MM.1S (cell line): ENCODE results near the gene DCDC2.
"Not testable (repeated sequence)": the region's sequence is repeated elsewhere in the genome, so short reads cannot be mapped to it uniquely, and the experiment has no call there.

Experiments
- DNase-seq: peaks from one replicate; pipeline ENCODE4 v3.0.0-alpha.2; 2015
- H2AFZ ChIP-seq: fragments of 300-600 bp; sonication (generic); 2 replicates; pipeline ENCODE4 v1.6.0; 2016; ENCODE audit warnings: antibody characterized with exemption, low read length
- H3F3A ChIP-seq: fragments of 300-600 bp; sonication (generic); 2 replicates; pipeline ENCODE4 v1.6.1; 2016; ENCODE audit warnings: mild to moderate bottlenecking, antibody characterized with exemption, low read length, moderate library complexity, mixed read lengths; ENCODE audit not compliant: insufficient read depth
- H3K27ac ChIP-seq: fragments of 300-600 bp; sonication (generic); 2 replicates; pipeline ENCODE4 v1.5.1; 2016; ENCODE audit warnings: mild to moderate bottlenecking, low read length
- H3K27me3 ChIP-seq: fragments of 300-600 bp; sonication (generic); replicated peaks from 2 replicates; pipeline ENCODE4 v1.6.0; 2016; ENCODE audit warnings: low read length; ENCODE audit not compliant: insufficient read depth
- H3K36me3 ChIP-seq: fragments of 300-600 bp; sonication (generic); replicated peaks from 2 replicates; pipeline ENCODE4 v1.6.1; 2016; ENCODE audit warnings: mild to moderate bottlenecking, low read length, mixed read lengths; ENCODE audit not compliant: insufficient read depth
- H3K4me1 ChIP-seq: fragments of 300-600 bp; sonication (generic); 2 replicates; pipeline ENCODE4 v1.6.1; 2016; ENCODE audit warnings: low read length, mixed read lengths
- H3K4me2 ChIP-seq: fragments of 300-600 bp; sonication (generic); 2 replicates; pipeline ENCODE4 v1.6.0; 2016; ENCODE audit warnings: low read depth, low read length
- H3K4me3 ChIP-seq: fragments of 300-600 bp; sonication (generic); 2 replicates; pipeline ENCODE4 v1.5.1; 2016; ENCODE audit warnings: low read length, mixed read lengths
- H3K79me2 ChIP-seq: fragments of 300-600 bp; sonication (generic); 2 replicates; pipeline ENCODE4 v1.6.1; 2016; ENCODE audit warnings: mixed run types, low read length, mixed read lengths
- H3K9ac ChIP-seq: fragments of 300-600 bp; sonication (generic); 2 replicates; pipeline ENCODE4 v1.6.1; 2016; ENCODE audit warnings: low read length, mixed read lengths
- H3K9me2 ChIP-seq: fragments of 300-600 bp; sonication (generic); replicated peaks from 2 replicates; pipeline ENCODE4 v1.6.1; 2016; ENCODE audit warnings: mild to moderate bottlenecking, low read length, mixed read lengths; ENCODE audit not compliant: insufficient read depth
- H3K9me3 ChIP-seq: fragments of 300-600 bp; sonication (generic); replicated peaks from 2 replicates; pipeline ENCODE4 v1.6.1; 2016; ENCODE audit warnings: mild to moderate bottlenecking, low read length, mixed read lengths; ENCODE audit not compliant: insufficient read depth
- H4K20me1 ChIP-seq: fragments of 300-600 bp; sonication (generic); 2 replicates; pipeline ENCODE4 v1.6.1; 2016; ENCODE audit warnings: mild to moderate bottlenecking, low read length, moderate library complexity, mixed read lengths; ENCODE audit not compliant: insufficient read depth
- CTCF ChIP-seq: fragments of 300-600 bp; sonication (generic); IDR thresholded peaks from 2 replicates; pipeline ENCODE4 v1.5.1; 2016; ENCODE audit warnings: antibody characterized with exemption, low read length, mixed read lengths
- EZH2 ChIP-seq: fragments of 300-600 bp; sonication (generic); optimal IDR thresholded peaks from 2 replicates; pipeline ENCODE3; 2017; ENCODE audit warnings: low read depth, mild to moderate bottlenecking, antibody characterized with exemption, low read length, mixed read lengths
- EZH2phosphoT487 ChIP-seq: fragments of 300-600 bp; sonication (generic); IDR thresholded peaks from 2 replicates; pipeline ENCODE4 v1.6.1; 2018; ENCODE audit warnings: antibody characterized with exemption, low read length

The DCDC2 gene

GRCh38 chr6:24249926-24250325 is 107.9 kb downstream of the DCDC2 start:
- Histone ChIP-seq H3K9me2 (no peaks in the 10 kb centered on the region), H3K9ac (no peak overlapping the region), H3K4me3 (no peak overlapping the region), H3K4me2 (no peak overlapping the region), H3K27ac (no peak overlapping the region), H4K20me1 (no peaks in the 10 kb centered on the region), H3K79me2 (no peaks in the 10 kb centered on the region), H3K9me3 (no peaks in the 10 kb centered on the region), H3K27me3 (no peaks in the 10 kb centered on the region), H3K4me1 (peaks cover 1% of the 10 kb centered on the region), H3F3A (no peaks in the 10 kb centered on the region), H2AFZ (no peak overlapping the region), H3K36me3 (no peaks in the 10 kb centered on the region)
- DNase-seq, result no peak
- TF ChIP-seq EZH2 (no peak), EZH2phosphoT487 (no peak), CTCF (no peak)

DNA sequence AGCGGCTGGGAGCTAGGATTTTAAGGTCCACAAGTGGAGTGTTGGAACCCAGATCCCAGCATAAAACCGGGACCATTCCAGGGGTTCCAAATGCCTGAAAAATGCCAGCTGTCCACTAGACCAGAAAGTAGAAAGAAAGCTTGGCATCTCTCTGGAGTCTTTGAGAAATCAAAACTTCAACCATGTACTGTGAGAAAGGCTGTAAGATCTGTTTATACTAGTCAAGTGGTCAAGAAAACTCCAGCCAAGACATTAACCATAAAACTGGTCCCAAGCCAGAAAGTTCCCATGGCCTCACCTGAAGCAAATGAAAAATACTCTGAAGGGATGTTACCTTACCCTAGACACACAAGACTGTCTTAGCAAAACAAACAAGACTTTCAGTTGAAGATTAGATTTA is 112.6 kb downstream of the DCDC2 start:
- no peak overlapping the region for H3K27ac ChIP-seq
- H3K9me3 ChIP-seq, result no peaks in the 10 kb centered on the region
- no peaks in the 10 kb centered on the region for H3F3A ChIP-seq
- H3K27me3 ChIP-seq, result no peaks in the 10 kb centered on the region
- no peak for TF ChIP-seq EZH2
- H3K9me2 ChIP-seq, result no peaks in the 10 kb centered on the region
- no peak overlapping the region for H3K4me2 ChIP-seq
- H2AFZ ChIP-seq, result no peak overlapping the region
- H3K4me1 ChIP-seq, result no peaks in the 10 kb centered on the region
- H3K4me3 ChIP-seq, result no peak overlapping the region
- DNase-seq, result no peak
- no peaks in the 10 kb centered on the region for H3K36me3 ChIP-seq
- no peak overlapping the region for H3K9ac ChIP-seq
- H4K20me1 ChIP-seq, result no peaks in the 10 kb centered on the region
- no peaks in the 10 kb centered on the region for H3K79me2 ChIP-seq

GRCh38 chr6:24242924-24243323 is 114.9 kb downstream of the DCDC2 start:
- H3K36me3 ChIP-seq, result no peaks in the 10 kb centered on the region
- DNase-seq, result no peak
- H3K4me1 ChIP-seq, result no peaks in the 10 kb centered on the region

GRCh38 chr6:24241779-24242178 is 116.1 kb downstream of the DCDC2 start:
- not testable (repeated sequence) for H3K9me3 ChIP-seq, H4K20me1 ChIP-seq, H3K36me3 ChIP-seq, H3K9me2 ChIP-seq, H3K4me3 ChIP-seq, H3K79me2 ChIP-seq, H3K4me2 ChIP-seq, DNase-seq, H3K27me3 ChIP-seq, H2AFZ ChIP-seq, H3F3A ChIP-seq, H3K9ac ChIP-seq, H3K27ac ChIP-seq, H3K4me1 ChIP-seq

More at GRCh38 chr6:24242924-24243323, 114.9 kb downstream of the DCDC2 start:
- Histone ChIP-seq H4K20me1 (no peaks in the 10 kb centered on the region), H3K27ac (no peak overlapping the region), H3K4me3 (no peak overlapping the region), H2AFZ (no peak overlapping the region), H3K4me2 (no peak overlapping the region), H3K9me3 (no peaks in the 10 kb centered on the region), H3K9ac (no peak overlapping the region), H3K27me3 (no peaks in the 10 kb centered on the region), H3K79me2 (no peaks in the 10 kb centered on the region), H3F3A (no peaks in the 10 kb centered on the region), H3K9me2 (no peaks in the 10 kb centered on the region)
- TF ChIP-seq EZH2 (no peak), CTCF (no peak), EZH2phosphoT487 (no peak)
